Rectal smooth muscle tissue (tissue), 1 donor: Measurements from ENCODE around the gene MICALL2.

ENCODE experiments used
- H3K27ac ChIP-seq: one replicate; pipeline ENCODE4 v1.7.0; 2013; ENCODE audit warnings: low read depth, low read length, inconsistent platforms
- H3K27me3 ChIP-seq: one replicate; pipeline ENCODE4 v1.7.0; 2013; ENCODE audit warnings: low read length; ENCODE audit not compliant: control insufficient read depth, insufficient read depth
- H3K36me3 ChIP-seq: one replicate; pipeline ENCODE4 v1.7.0; 2013; ENCODE audit warnings: low read length; ENCODE audit not compliant: control insufficient read depth, insufficient read depth
- H3K4me1 ChIP-seq: one replicate; pipeline ENCODE4 v1.7.0; 2013; ENCODE audit warnings: low read length; ENCODE audit not compliant: control insufficient read depth, insufficient read depth
- H3K4me3 ChIP-seq: one replicate; pipeline ENCODE4 v1.7.0; 2013; ENCODE audit warnings: low read length
- H3K9ac ChIP-seq: one replicate; pipeline ENCODE4 v1.7.0; 2013; ENCODE audit warnings: low read length

The MICALL2 gene

GRCh38 chr7:1432411-1433082, 26.7 kb downstream of the MICALL2 start:
- Histone ChIP-seq H3K27ac (no peak overlapping the region), H3K4me1 (no peaks in the 10 kb centered on the region), H3K36me3 (no peaks in the 10 kb centered on the region), H3K9ac (no peak overlapping the region), H3K4me3 (no peak overlapping the region), H3K27me3 (peaks cover 12% of the 10 kb centered on the region)

- Histone ChIP-seq H3K36me3 (no peaks in the 10 kb centered on the region), H3K27ac (no peak overlapping the region), H3K27me3 (peaks cover 12% of the 10 kb centered on the region), H3K9ac (no peak overlapping the region), H3K4me3 (no peak overlapping the region), H3K4me1 (no peaks in the 10 kb centered on the region)
Measured at GRCh38 chr7:1431634-1432380, 27.5 kb downstream of the MICALL2 start.

GRCh38 chr7:1431226-1431625, 28.0 kb downstream of the MICALL2 start:
- Histone ChIP-seq H3K9ac (no peak overlapping the region), H3K4me3 (no peak overlapping the region), H3K27me3 (peaks cover 12% of the 10 kb centered on the region), H3K4me1 (no peaks in the 10 kb centered on the region), H3K27ac (no peak overlapping the region), H3K36me3 (no peaks in the 10 kb centered on the region)

GRCh38 chr7:1430056-1430845, 29.0 kb downstream of the MICALL2 start:
- Histone ChIP-seq H3K27ac (no peak overlapping the region), H3K36me3 (no peaks in the 10 kb centered on the region), H3K27me3 (peaks cover 12% of the 10 kb centered on the region), H3K9ac (no peak overlapping the region), H3K4me1 (no peaks in the 10 kb centered on the region), H3K4me3 (no peak overlapping the region)

GRCh38 chr7:1428941-1429501, 30.2 kb downstream of the MICALL2 start:
- Histone ChIP-seq H3K4me1 (no peaks in the 10 kb centered on the region), H3K27me3 (peaks cover 12% of the 10 kb centered on the region), H3K9ac (no peak overlapping the region), H3K36me3 (no peaks in the 10 kb centered on the region), H3K27ac (no peak overlapping the region), H3K4me3 (no peak overlapping the region)

- Histone ChIP-seq H3K9ac (no peak overlapping the region), H3K4me3 (no peak overlapping the region), H3K27ac (no peak overlapping the region), H3K36me3 (no peaks in the 10 kb centered on the region), H3K27me3 (peaks cover 11% of the 10 kb centered on the region), H3K4me1 (no peaks in the 10 kb centered on the region)
Measured at GRCh38 chr7:1427064-1427657, 32.1 kb downstream of the MICALL2 start.

GRCh38 chr7:1426474-1426873, 32.8 kb downstream of the MICALL2 start:
- Histone ChIP-seq H3K4me3 (no peak overlapping the region), H3K9ac (no peak overlapping the region), H3K36me3 (no peaks in the 10 kb centered on the region), H3K4me1 (no peaks in the 10 kb centered on the region), H3K27ac (no peak overlapping the region), H3K27me3 (peaks cover 14% of the 10 kb centered on the region)

- no peaks in the 10 kb centered on the region for H3K36me3 ChIP-seq
- H3K4me3 ChIP-seq = no peak overlapping the region
- no peak overlapping the region for H3K27ac ChIP-seq
- H3K9ac ChIP-seq = no peak overlapping the region
- H3K27me3 ChIP-seq = peaks cover 14% of the 10 kb centered on the region
- no peaks in the 10 kb centered on the region for H3K4me1 ChIP-seq
Measured at GRCh38 chr7:1425292-1426136, 33.8 kb downstream of the MICALL2 start.

GRCh38 chr7:1424041-1424440, 35.2 kb downstream of the MICALL2 start:
- Histone ChIP-seq H3K27me3 (peaks cover 6% of the 10 kb centered on the region), H3K27ac (no peak overlapping the region), H3K9ac (no peak overlapping the region), H3K4me1 (no peaks in the 10 kb centered on the region), H3K4me3 (no peak overlapping the region), H3K36me3 (no peaks in the 10 kb centered on the region)

GRCh38 chr7:1423264-1423811, 35.9 kb downstream of the MICALL2 start:
- Histone ChIP-seq H3K4me1 (no peaks in the 10 kb centered on the region), H3K4me3 (no peak overlapping the region), H3K36me3 (no peaks in the 10 kb centered on the region), H3K27me3 (peaks cover 6% of the 10 kb centered on the region), H3K27ac (no peak overlapping the region), H3K9ac (no peak overlapping the region)

- no peak overlapping the region for H3K4me3 ChIP-seq
- peaks cover 6% of the 10 kb centered on the region for H3K27me3 ChIP-seq
Measured at GRCh38 chr7:1422512-1423263, 36.6 kb downstream of the MICALL2 start.

More at GRCh38 chr7:1422512-1423263, 36.6 kb downstream of the MICALL2 start:
- no peaks in the 10 kb centered on the region for H3K36me3 ChIP-seq
- H3K27ac ChIP-seq = no peak overlapping the region
- H3K4me1 ChIP-seq = no peaks in the 10 kb centered on the region
- H3K9ac ChIP-seq = no peak overlapping the region
